ENCODE data around the gene RASL11A. TPM values are rescaled to one million over a fixed set of nuclear protein-coding genes. Genes with fewer than 3 reads are reported as not detected.
"Not testable (repeated sequence)": the region's sequence is repeated elsewhere in the genome, so short reads cannot be mapped to it uniquely, and the experiment has no call there.

The RASL11A gene
- polyA plus RNA-seq (ENCODE audit: insufficient read length in 3 of 3): 10 to 100 TPM; 25.1 to 32.9 (median 29.9) TPM
- long read RNA-seq, donor 1, transcript RASL11A-201 (4 exons, 1,543 nt): major isoform, 6 of 7 reads
- long read RNA-seq, donor 1, partial matches to known transcripts: 0 of 7 reads
- long read RNA-seq, donor 1, other reads (novel, unspliced or antisense): 0 of 7 reads
- long read RNA-seq, donor 2, transcript RASL11A-201 (4 exons, 1,543 nt): major isoform, 8 of 11 reads
- long read RNA-seq, donor 2, partial matches to known transcripts: 0 of 11 reads
- long read RNA-seq, donor 2, other reads (novel, unspliced or antisense): 0 of 11 reads
- long read RNA-seq, donor 3, transcript RASL11A-201 (4 exons, 1,543 nt): major isoform, 25 of 29 reads
- long read RNA-seq, donor 3, partial matches to known transcripts: 0 of 29 reads
- long read RNA-seq, donor 3, other reads (novel, unspliced or antisense): 0 of 29 reads
- long read RNA-seq, donor 4, transcript RASL11A-201 (4 exons, 1,543 nt): major isoform, 11 of 12 reads
- long read RNA-seq, donor 4, partial matches to known transcripts: 0 of 12 reads
- long read RNA-seq, donor 4, other reads (novel, unspliced or antisense): 0 of 12 reads
- long read RNA-seq, donor 5: 0 reads
- long read RNA-seq, donor 6, transcript RASL11A-201 (4 exons, 1,543 nt): major isoform, 6 of 6 reads
- long read RNA-seq, donor 6, partial matches to known transcripts: 0 of 6 reads
- long read RNA-seq, donor 6, other reads (novel, unspliced or antisense): 0 of 6 reads
- long read RNA-seq, donor 7, transcript RASL11A-201 (4 exons, 1,543 nt): major isoform, 11 of 14 reads
- long read RNA-seq, donor 7, partial matches to known transcripts: 0 of 14 reads
- long read RNA-seq, donor 7, other reads (novel, unspliced or antisense): 0 of 14 reads
- long read RNA-seq, donor 8, transcript RASL11A-203 (2 exons, 507 nt): minor isoform, 6 of 24 reads
- long read RNA-seq, donor 8, transcript RASL11A-201 (4 exons, 1,543 nt): major isoform, 17 of 24 reads
- long read RNA-seq, donor 8, partial matches to known transcripts: 0 of 24 reads
- long read RNA-seq, donor 8, other reads (novel, unspliced or antisense): 0 of 24 reads
- long read RNA-seq, donor 9, transcript RASL11A-201 (4 exons, 1,543 nt): major isoform, 13 of 15 reads
- long read RNA-seq, donor 9, partial matches to known transcripts: 0 of 15 reads
- long read RNA-seq, donor 9, other reads (novel, unspliced or antisense): 0 of 15 reads
- long read RNA-seq, donor 10, transcript RASL11A-201 (4 exons, 1,543 nt): major isoform, 12 of 16 reads
- long read RNA-seq, donor 10, partial matches to known transcripts: 0 of 16 reads
- long read RNA-seq, donor 10, other reads (novel, unspliced or antisense): 0 of 16 reads
- long read RNA-seq, donor 11, transcript RASL11A-201 (4 exons, 1,543 nt): major isoform, 9 of 13 reads
- long read RNA-seq, donor 11, partial matches to known transcripts: 0 of 13 reads
- long read RNA-seq, donor 11, other reads (novel, unspliced or antisense): 0 of 13 reads
- long read RNA-seq, donor 12, transcript RASL11A-201 (4 exons, 1,543 nt): major isoform, 7 of 7 reads
- long read RNA-seq, donor 12, partial matches to known transcripts: 0 of 7 reads
- long read RNA-seq, donor 12, other reads (novel, unspliced or antisense): 0 of 7 reads
- long read RNA-seq, donor 13: 0 reads
- long read RNA-seq, donor 14, transcript RASL11A-201 (4 exons, 1,543 nt): major isoform, 10 of 14 reads
- long read RNA-seq, donor 14, partial matches to known transcripts: 0 of 14 reads
- long read RNA-seq, donor 14, other reads (novel, unspliced or antisense): 0 of 14 reads
- long read RNA-seq, donor 15, transcript RASL11A-201 (4 exons, 1,543 nt): major isoform, 5 of 5 reads
- long read RNA-seq, donor 15, partial matches to known transcripts: 0 of 5 reads
- long read RNA-seq, donor 15, other reads (novel, unspliced or antisense): 0 of 5 reads
- long read RNA-seq, donor 16, transcript RASL11A-201 (4 exons, 1,543 nt): major isoform, 39 of 42 reads
- long read RNA-seq, donor 16, partial matches to known transcripts: 0 of 42 reads
- long read RNA-seq, donor 16, other reads (novel, unspliced or antisense): 0 of 42 reads

GRCh38 chr13:27270594-27271520 lies at the start of gene RASL11A:
Gene RASL11A (plus strand): TSS chr13:27270830. CDS start chr13:27270945, 115 bp downstream.
- peak in 10 of 11 donors; percentile 50 to 88 (median 78) for DNase-seq (ENCODE audit: extremely low read depth in 1 of 11, low read depth in 9 of 11, low spot score in 4 of 11)

- not testable (repeated sequence) for DNase-seq (ENCODE audit: extremely low read depth in 1 of 11, low read depth in 9 of 11, low spot score in 4 of 11)
These were observed 48.5 kb upstream of the RASL11A start for GRCh38 chr13:27222100-27222499.

GRCh38 chr13:27226991-27227390 lies 43.6 kb upstream of the RASL11A start:
- DNase-seq (ENCODE audit: extremely low read depth in 1 of 11, low read depth in 9 of 11, low spot score in 4 of 11): no peak

- no peak for DNase-seq (ENCODE audit: extremely low read depth in 1 of 11, low read depth in 9 of 11, low spot score in 4 of 11)
These were observed 42.5 kb upstream of the RASL11A start for GRCh38 chr13:27228131-27228530.

GRCh38 chr13:27229642-27230041 lies 41.0 kb upstream of the RASL11A start:
- DNase-seq (ENCODE audit: extremely low read depth in 1 of 11, low read depth in 9 of 11, low spot score in 4 of 11): no peak

- no peak for DNase-seq (ENCODE audit: extremely low read depth in 1 of 11, low read depth in 9 of 11, low spot score in 4 of 11)
These were observed 36.7 kb upstream of the RASL11A start for GRCh38 chr13:27233964-27234363.

GRCh38 chr13:27236478-27236877 lies 34.2 kb upstream of the RASL11A start:
- DNase-seq (ENCODE audit: extremely low read depth in 1 of 11, low read depth in 9 of 11, low spot score in 4 of 11): no peak

- no peak for DNase-seq (ENCODE audit: extremely low read depth in 1 of 11, low read depth in 9 of 11, low spot score in 4 of 11)
These were observed 27.9 kb upstream of the RASL11A start for GRCh38 chr13:27242702-27243101.

- no peak for DNase-seq (ENCODE audit: extremely low read depth in 1 of 11, low read depth in 9 of 11, low spot score in 4 of 11)
These were observed 25.0 kb upstream of the RASL11A start for GRCh38 chr13:27245610-27246009.

- no peak for DNase-seq (ENCODE audit: extremely low read depth in 1 of 11, low read depth in 9 of 11, low spot score in 4 of 11)
These were observed 19.8 kb upstream of the RASL11A start for GRCh38 chr13:27250833-27251165.

GRCh38 chr13:27251166-27252091 lies 19.2 kb upstream of the RASL11A start, which contains the start of gene RPL21:
Gene RPL21 (plus strand): TSS chr13:27251558. CDS start chr13:27253777, 2,219 bp downstream.
- DNase-seq (ENCODE audit: extremely low read depth in 1 of 11, low read depth in 9 of 11, low spot score in 4 of 11): peak; percentile 92 to 97 (median 96)

- no peak for DNase-seq (ENCODE audit: extremely low read depth in 1 of 11, low read depth in 9 of 11, low spot score in 4 of 11)
These were observed 18.2 kb upstream of the RASL11A start for GRCh38 chr13:27252467-27252866.

GRCh38 chr13:27257233-27257568 lies 13.4 kb upstream of the RASL11A start:
- DNase-seq (ENCODE audit: extremely low read depth in 1 of 11, low read depth in 9 of 11, low spot score in 4 of 11): no peak

- no peak for DNase-seq (ENCODE audit: extremely low read depth in 1 of 11, low read depth in 9 of 11, low spot score in 4 of 11)
These were observed 12.9 kb upstream of the RASL11A start for GRCh38 chr13:27257648-27258253.
